ENCODE results near the gene SCAMP4. TPM values are rescaled to one million over a fixed set of nuclear protein-coding genes. Genes with fewer than 3 reads are reported as not detected.

Gene SCAMP4
- total RNA-seq, 1 experiment from 2014 or later, result 33.0 TPM

DNA sequence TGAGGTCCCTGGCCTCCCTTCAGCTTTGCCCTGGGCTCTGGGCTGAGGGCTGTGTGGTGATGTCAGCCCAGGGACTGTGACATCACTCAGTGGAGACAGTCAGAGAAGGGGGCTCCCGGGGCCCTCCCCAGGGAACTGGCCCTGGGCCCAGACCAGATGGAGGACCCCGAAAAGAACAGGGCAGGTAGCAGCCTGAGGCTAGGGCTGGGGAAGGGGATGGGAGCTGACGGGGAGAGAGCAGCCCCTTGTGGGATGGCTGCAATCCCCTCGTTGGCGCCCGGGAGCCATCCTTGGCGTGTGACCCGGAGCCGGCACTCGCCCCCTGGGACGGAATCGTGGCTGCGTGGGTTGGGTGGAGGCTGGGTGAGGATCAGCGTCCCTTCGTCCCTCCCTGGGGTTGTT, 49.3 kb downstream of the SCAMP4 start:
- Histone ChIP-seq H3K9me3 (no peaks in the 10 kb centered on the region), H3K4me3 (no peak overlapping the region), H3K27me3 (no peaks in the 10 kb centered on the region), H3K36me3 (no peaks in the 10 kb centered on the region)
- DNase-seq, result no peak

DNA sequence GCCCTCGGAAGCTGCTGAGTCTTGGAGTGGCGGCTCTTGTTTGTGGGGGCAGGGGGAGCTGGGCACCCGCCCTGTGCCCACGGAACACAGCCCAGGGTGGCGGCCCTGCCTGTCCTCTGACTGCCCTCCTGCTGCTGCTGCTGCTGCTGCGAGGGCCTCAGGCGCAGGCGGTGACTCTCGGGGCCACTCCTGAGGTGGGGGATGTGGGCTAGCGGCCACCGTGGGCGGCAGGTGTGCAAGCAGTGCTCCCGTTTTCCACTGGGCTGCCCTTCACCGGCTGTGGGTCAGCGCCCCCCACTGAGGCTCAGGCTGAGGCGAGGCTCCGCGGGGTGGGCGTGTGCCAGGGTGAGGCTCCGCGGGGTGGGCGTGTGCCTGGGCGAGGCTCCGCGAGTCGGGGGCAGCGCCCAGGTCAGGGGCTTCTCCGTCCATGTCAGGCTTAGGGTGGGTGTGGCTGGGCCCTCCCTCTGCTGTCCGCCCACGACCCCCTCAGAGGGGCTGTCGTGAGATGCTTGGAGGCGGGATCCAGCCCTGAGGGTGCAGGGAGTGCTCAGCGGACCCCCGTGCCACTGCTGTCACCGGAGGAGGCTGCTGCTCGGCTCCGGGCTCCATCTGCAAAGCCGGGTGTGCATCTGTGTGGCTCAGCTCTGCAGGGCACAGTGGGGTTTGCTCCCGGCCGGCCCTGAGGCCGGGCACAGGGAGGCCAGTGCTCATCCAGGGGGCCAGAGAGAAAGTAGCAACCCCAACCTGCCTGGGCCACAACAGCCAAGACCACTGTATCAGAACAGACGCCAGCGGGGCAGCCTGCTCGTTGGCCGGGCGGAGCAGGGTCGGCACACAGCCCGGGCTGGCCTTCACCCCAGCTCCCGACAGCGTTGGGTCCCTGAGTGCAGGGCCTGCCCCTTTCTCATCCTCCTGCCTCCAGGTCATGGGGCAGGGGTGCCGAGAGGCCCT, 50.2 kb downstream of the SCAMP4 start:
- Histone ChIP-seq H3K36me3 (no peaks in the 10 kb centered on the region), H3K9me3 (no peaks in the 10 kb centered on the region), H3K4me3 (no peak overlapping the region), H3K27me3 (no peaks in the 10 kb centered on the region)
- no peak for DNase-seq

DNA sequence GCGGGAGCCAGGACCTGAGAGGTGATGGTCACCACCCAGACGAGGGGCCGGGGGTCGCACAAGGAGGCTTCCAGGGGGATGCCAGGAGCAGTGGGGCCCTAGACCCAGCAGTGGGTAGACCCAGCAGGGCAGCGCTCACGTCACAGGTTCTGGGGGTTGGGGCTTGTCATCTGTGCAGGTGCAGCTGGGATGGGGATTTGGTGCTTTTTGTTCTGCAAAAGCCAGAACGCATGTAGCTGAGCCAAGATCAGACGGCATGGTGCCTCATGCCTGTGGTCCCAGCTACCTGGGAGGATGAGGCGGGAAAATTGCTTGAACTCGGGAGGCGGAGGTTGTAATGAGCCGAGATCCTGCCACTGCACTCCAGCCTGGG, 50.9 kb downstream of the SCAMP4 start:
- Histone ChIP-seq H3K4me3 (no peak overlapping the region), H3K27me3 (no peaks in the 10 kb centered on the region), H3K9me3 (no peaks in the 10 kb centered on the region), H3K36me3 (no peaks in the 10 kb centered on the region)
- no peak for DNase-seq

DNA sequence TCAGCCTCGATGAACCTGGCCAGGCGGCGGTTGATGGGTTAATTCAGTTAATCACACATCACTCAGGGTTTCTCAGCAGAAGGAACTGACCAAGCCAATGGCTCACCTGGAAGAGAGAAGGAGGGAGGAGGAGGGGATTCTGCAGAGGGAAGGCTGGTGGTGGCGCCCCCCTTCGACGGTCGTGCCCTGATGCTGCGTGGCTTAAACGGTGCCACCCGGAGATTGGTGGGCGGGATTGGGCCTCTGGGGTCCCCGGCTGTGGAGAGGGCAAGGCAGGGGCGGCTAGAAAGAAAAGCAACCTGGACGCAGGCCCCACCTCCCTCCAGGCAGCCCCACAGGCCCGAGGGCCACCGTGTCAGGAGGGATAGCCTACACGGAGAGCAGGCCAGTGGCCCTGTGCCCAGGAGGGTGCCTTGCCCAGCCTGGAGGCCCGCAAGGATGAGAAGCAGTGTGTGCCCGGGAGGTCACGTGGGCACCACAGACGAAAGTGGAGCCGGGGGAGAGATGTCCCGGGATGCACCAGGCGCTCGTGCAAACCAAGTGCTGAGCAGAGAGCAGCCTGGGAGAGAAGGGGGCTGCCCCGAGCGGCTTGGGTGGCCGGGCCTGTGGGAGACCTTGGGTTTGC, 51.8 kb downstream of the SCAMP4 start:
- no peaks in the 10 kb centered on the region for H3K9me3 ChIP-seq
- no peaks in the 10 kb centered on the region for H3K36me3 ChIP-seq
- DNase-seq, result no peak
- H3K4me3 ChIP-seq, result no peak overlapping the region
- no peaks in the 10 kb centered on the region for H3K27me3 ChIP-seq

DNA sequence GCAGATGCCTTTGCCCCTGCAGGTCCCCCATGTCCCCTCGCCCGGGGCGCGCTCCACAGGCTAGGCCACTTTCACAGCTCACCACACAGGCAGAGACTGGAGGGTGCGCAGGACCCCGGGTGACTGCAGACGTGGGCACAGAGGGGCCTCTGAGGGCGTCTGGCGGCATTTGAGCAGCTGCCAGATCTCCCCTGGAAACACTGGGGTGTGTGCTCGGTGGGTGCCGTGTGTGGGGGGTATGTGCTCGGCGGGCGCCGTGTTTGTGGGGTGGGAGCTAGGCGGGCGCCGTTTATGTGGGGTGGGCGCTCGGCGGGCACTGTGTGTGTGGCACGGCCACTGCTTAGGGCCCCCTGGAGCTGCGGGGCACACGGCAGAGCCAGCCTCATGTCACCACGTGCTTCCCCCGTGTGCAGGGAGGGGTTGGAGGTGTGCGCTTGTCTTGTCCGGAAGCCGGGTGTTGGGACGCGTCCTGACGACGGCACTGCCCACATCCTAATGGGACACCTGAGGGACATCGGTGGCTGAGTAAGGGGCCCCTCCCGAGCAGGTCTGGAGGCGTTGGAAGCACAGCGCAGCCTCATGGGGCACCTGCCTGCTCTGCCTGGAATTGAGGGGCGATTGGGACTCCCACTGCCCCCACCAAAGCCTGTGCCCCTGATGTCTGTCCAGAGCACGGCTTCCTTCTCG, 52.5 kb downstream of the SCAMP4 start:
- DNase-seq, result no peak
- Histone ChIP-seq H3K27me3 (no peaks in the 10 kb centered on the region), H3K9me3 (no peaks in the 10 kb centered on the region), H3K4me3 (no peak overlapping the region), H3K36me3 (no peaks in the 10 kb centered on the region)

DNA sequence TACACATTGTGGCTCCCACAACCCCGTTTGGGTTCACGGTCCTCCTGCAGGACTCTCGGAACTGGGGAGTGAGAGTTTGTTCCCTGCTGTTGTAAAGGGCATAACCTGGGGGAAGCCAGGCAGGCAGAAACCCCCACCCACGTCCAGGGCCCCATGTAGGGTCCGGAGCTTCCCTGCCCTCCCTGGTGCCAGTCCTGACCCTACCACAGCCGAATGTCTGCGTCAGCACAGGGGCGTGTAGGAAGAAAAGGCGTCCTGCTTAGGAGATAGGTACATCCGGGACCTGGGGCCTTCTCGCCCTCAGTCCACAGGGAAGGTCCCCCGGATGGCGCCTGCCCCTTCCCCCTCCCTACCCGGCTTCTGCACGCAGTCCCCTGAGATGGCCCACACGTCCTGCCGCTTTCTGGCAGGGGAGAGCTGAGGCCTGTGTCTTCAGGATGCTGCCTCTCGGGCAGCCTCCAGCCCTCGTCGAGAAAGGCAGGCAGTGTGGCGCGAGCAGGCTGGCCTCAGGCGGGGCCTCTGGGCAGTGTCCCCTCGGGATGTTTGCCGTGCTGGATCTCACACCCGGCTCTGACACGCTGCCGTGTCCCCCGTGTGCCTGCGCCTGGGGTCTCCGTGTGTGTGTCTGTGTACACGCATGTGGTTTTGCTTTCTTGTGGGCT, 54.9 kb downstream of the SCAMP4 start:
- H3K4me3 ChIP-seq, result no peak overlapping the region
- H3K27me3 ChIP-seq, result no peaks in the 10 kb centered on the region
- H3K36me3 ChIP-seq, result no peaks in the 10 kb centered on the region
- no peaks in the 10 kb centered on the region for H3K9me3 ChIP-seq
- DNase-seq, result no peak

DNA sequence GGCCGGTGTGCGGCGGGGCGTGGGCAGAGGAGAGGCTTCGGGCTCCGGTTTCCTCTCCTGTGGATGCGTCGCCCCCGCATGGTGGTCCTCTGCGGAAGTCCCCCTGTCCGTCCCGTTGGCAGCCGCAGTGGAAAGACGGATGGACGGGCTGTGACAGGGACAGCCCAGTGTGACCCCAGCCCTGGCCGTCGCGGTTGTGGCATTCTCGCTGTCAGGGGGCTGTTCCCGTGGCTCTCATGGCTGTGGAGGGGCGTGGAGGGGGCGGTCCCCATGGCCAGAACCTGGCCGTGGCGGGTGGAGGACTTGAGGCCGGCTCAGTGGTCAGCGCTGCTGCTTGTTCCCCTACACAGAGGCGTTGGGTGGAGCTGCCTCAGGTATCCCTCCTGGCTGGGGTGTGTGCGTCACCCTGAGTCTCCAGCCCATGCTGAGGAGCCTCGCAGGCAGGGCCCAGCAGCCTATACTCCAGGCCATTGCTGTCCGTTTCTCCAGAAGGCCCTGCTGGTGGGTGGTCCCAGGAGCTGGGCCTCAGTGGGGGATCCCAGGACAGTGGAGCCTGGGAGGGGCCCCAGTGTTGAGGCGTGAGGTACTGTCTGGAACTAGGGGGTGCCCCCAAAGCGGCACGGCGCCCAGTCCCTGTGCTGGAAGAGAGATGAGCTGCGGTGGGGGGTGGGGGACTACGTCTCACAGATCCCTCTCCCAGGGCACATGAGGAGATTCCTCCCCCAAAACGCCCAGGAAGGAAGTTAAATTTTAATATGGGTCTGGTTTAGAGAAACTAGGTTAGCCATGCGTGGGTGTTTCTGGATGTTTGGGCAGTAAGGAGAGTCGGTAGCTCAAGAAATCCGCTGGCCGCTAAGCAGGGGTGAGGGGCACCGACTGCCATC, 56.0 kb downstream of the SCAMP4 start:
- H3K4me3 ChIP-seq, result no peak overlapping the region
- H3K27me3 ChIP-seq, result no peaks in the 10 kb centered on the region
- no peaks in the 10 kb centered on the region for H3K36me3 ChIP-seq
- H3K9me3 ChIP-seq, result no peaks in the 10 kb centered on the region
- no peak for DNase-seq

DNA sequence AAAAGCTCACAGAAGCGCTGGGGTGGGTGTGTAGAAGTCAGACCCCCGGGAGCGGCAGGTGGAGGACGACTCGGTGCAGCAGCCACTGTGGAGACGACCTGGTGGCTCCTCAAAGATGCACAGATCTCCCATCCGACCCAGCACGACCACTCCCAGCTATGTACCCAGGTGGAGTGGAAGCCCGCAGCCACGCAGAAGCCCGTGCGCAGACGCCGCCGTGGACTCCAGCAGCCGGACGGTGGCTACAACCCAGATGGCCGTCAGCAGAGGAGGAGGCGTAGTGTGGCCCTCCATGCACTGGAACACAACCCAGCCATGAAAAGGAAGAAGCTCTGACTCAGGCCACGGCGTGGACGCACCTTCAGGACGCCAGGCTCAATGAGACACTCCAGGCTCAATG, 57.5 kb downstream of the SCAMP4 start:
- Histone ChIP-seq H3K9me3 (no peaks in the 10 kb centered on the region), H3K27me3 (no peaks in the 10 kb centered on the region), H3K4me3 (no peak overlapping the region), H3K36me3 (no peaks in the 10 kb centered on the region)
- DNase-seq, result no peak

DNA sequence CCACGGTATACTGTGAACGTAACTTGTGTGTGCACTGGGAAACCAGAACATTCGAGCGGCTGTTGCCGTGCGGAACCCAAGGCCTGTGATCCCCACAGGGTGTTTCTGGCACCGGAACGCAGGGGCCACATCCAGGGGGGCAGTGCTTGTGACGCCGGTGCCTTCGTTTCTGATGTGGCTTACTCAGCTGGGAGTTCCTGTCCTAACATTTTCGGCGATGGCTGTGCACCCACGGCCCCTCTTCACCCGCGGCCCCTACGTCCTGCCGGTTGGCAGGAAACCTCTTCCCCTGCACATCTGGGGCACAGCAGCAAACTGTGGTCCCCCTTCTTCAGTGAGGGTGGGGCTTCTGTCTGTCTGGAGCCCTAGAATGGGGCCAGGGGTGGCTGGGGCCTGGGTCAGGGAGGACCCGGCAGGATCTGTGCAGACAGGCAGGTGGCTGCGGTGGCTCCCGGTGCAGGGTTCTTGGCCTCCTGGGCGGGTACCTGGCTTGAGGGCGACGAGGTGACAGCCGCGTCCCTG, 61.9 kb downstream of the SCAMP4 start:
- no peaks in the 10 kb centered on the region for H3K27me3 ChIP-seq

DNA sequence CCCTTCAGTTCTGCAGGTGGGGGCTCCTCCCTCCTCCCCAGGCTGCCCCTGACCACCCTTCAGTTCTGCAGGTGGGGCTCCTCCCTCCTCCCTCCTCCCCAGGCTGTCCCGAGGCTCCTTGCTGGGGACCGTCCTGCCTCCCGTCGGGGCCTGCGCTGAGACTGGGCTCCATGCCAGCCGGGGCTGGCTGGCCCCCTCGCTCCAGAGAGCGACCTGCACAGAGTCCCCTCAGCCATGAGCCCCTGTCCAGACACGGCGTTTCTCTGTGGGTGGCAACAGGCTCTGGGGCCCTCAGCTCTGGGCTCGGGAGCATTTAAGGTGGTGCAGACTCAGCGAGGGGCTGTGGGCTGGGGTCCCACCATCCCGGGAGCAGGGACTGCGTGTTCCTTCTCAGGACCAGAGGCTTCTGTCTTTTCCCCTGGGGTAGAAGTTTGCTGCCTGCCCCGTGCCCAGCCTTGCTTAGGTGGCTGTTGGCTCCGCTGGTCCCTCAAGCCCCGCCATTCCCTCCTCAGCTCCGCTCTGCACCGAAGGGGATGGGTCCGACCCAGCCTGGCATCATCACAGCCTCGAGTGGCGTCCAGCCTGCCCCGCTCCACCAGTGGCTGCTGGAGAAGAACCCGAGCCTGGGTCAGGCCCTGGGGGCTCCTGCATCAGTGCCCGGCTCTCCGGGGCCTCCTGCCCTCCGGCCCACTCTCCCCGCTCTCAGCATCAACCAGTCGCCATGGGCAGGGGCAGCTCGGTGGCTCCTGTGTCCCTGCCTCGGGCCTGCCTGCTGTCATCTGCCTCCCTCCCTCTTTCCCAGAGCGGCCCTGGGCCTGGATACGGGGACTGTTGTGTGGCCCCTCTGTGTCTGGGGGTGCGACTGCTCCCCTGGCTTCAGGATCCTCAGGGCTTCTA, 63.3 kb downstream of the SCAMP4 start:
- Histone ChIP-seq H3K36me3 (no peaks in the 10 kb centered on the region), H3K9me3 (no peaks in the 10 kb centered on the region), H3K4me3 (no peak overlapping the region), H3K27me3 (no peaks in the 10 kb centered on the region)
- DNase-seq, result no peak

More for the DNA sequence above, 61.9 kb downstream of the SCAMP4 start:
- Histone ChIP-seq H3K36me3 (no peaks in the 10 kb centered on the region), H3K9me3 (no peaks in the 10 kb centered on the region), H3K4me3 (no peak overlapping the region)
- DNase-seq, result no peak

DNA sequence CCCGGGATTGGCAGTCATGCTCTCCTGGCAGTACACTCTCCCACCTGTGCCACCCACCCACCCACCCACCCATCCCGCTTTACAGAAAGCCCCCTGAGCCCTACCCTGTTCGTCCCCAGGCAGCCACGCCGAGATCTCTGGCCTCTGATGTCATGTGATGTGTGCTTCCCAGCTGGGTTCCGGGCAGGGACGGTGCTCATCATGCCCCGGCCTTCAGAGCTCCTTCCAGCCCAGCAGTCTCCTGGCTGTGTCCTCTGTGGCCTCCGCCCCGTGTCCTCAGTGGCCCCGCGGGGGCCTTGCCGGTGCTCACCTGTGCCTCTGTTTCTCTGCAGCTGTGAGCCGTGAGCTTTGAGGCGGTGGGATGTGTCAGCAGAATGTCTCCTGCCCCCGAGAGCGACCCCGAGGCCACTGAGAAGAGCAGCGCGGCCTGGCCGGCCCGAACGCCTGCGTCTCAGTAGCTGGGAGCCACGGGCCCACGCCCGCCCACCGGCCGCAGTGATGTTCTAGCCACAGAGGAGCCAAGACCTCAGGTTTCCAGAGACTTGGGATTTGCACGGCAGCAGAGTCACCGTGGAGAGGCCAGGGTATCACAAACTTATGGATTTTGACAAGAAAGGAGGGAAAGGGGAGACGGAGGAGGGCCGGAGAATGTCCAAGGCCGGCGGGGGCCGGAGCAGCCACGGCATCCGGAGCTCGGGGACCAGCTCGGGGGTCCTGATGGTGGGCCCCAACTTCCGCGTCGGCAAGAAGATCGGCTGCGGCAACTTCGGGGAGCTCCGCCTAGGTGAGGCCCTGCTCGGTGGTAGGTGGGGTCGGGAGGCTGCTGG, 64.2 kb downstream of the SCAMP4 start:
- Histone ChIP-seq H3K36me3 (no peaks in the 10 kb centered on the region), H3K27me3 (no peaks in the 10 kb centered on the region), H3K4me3 (no peak overlapping the region), H3K9me3 (no peaks in the 10 kb centered on the region)
- DNase-seq, result no peak

DNA sequence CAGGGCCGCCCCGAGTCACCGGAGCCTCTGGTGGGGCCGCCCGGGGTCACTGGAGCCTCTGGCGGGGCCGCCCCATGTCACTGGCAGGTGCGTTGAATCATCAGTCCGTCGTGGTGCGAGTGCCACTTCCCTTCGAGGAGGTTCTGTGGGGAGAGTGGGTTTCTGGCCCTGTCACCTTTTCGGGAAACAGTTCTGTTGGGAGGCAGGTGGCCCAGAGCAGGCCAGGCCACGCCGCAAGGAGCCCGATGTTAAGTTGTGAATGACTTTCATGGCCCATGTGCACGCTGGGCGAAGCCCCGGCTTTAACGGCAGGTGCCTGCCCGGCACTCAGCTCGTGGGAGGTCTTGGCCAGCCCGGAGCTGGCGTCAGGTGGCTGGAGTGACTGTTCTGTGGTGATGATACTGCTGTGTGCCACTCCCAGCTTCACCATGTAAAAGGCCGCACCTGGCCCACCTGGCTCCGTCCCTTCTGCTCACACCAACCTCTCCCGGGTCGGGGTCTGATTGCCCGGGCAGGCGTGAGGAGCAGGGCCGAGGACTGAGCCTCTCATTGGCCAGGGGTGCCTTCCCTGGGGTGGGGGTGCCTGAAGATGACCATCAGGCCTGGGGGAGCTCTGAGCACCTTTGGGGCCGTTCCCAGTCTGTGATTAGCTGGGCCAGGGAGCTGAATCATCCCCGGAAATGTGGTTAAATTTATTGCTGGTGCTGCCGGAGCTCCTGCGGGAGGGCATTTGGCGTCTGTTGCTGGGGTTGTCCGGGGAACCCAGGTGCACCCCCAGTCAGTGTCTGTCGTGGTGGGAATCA, 65.0 kb downstream of the SCAMP4 start:
- DNase-seq, result no peak
- H3K27me3 ChIP-seq, result no peaks in the 10 kb centered on the region

DNA sequence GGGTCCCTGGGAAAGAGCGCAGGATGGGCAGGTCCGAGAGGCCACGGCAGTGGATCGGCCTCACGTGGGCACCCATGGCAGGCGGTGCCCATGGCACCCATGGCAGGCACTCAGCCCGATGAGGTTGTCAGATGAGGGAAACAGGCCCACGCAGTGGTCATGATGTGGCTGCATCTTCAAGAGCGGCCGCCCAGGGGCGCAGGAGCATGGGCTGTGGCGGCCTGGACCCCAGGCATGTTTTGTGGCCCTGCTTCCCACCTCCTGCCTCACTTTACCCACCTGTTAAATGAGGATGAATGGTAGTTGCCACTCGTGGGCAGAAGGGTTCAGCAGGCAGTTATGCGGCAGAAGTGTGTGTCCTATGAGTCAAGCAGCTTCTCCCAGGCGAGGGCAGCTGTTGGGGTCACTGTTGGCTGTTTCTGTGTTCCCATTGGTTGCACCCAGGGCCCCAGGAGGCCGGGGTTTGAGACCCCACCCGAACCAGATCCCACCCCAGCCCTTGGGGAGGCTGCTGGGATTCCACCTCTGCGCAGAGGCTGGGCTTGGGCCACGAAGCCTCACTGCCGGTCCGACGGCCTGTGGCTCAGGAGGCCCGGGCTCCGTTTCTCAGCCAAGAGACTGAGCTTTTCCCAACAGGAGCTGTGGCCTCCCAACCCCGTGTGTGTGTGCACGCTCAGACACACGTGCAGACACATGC, 65.8 kb downstream of the SCAMP4 start:
- no peaks in the 10 kb centered on the region for H3K36me3 ChIP-seq
- no peak for DNase-seq

More for the DNA sequence above, 65.0 kb downstream of the SCAMP4 start:
- Histone ChIP-seq H3K9me3 (no peaks in the 10 kb centered on the region), H3K4me3 (no peak overlapping the region), H3K36me3 (no peaks in the 10 kb centered on the region)

More for the DNA sequence above, 65.8 kb downstream of the SCAMP4 start:
- no peaks in the 10 kb centered on the region for H3K27me3 ChIP-seq
- H3K4me3 ChIP-seq, result no peak overlapping the region
- H3K9me3 ChIP-seq, result no peaks in the 10 kb centered on the region

Data from MG63 (cell line).